Stimulated activated CD8-positive, alpha-beta memory T cell treated with anti-CD3 and anti-CD28 coated beads, Interleukin-7, amount 100 ng/mL, for 48 hours (primary cell): ENCODE results near the gene BNIP2.
"Not testable (repeated sequence)": the region's sequence is repeated elsewhere in the genome, so short reads cannot be mapped to it uniquely, and the experiment has no call there.

ENCODE experiments used
- DNase-seq, 2 donors: peaks; one replicate each; pipeline ENCODE4 v3.0.0-alpha.2; 2020; ENCODE audit warnings: low read depth in 1 of 2; ENCODE audit errors: extremely low read depth in 1 of 2

BNIP2 gene, protein sequence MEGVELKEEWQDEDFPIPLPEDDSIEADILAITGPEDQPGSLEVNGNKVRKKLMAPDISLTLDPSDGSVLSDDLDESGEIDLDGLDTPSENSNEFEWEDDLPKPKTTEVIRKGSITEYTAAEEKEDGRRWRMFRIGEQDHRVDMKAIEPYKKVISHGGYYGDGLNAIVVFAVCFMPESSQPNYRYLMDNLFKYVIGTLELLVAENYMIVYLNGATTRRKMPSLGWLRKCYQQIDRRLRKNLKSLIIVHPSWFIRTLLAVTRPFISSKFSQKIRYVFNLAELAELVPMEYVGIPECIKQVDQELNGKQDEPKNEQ

GRCh38 chr15:59688782-59689625, at the start of gene BNIP2:
Gene BNIP2 (minus strand): TSS chr15:59689320. CDS start chr15:59682457, 6,863 bp downstream.
- DNase-seq, result peak; percentile 96 to 99

GRCh38 chr15:59738676-59739075, 49.6 kb upstream of the BNIP2 start:
- no peak for DNase-seq

DNA sequence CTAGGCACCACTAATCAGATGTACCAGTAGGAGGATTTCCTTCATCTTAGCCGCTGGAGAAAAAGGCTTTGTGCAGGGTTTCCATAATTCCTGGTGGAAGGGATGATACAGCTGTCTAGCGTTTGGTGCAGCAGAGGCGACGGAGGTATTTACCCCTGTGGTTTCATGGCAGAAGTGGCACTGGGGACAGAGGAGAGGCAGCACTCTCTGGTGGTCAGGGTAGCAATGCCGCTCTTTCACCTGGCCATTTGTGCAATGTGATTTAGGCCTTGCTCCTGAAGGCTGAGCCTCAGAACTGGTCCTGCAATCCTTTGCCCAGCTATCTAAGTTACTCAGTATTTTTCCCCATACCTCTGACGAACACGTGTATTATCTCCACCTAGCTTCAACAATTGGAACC, 47.1 kb upstream of the BNIP2 start:
- DNase-seq, result no peak

DNA sequence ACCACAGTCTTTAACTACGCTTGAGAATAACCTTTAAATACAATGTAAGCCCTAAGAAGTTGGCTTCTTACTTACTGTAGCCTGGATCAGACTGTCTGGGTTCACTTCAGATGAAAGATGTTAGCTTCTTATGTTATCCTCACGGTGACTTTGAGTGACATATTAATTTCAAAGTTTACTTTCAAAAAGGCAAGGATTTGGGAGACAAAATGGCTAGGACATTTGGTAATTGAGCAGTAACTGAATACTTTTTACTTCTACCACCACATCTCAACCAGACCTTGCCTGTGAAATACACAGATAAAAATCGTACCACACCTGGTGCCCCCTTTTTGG, 36.0 kb upstream of the BNIP2 start:
- no peak for DNase-seq

- DNase-seq, result no peak
Measured at GRCh38 chr15:59723687-59724346, 34.7 kb upstream of the BNIP2 start.

- DNase-seq, result no peak
Measured at GRCh38 chr15:59722476-59722875, 33.4 kb upstream of the BNIP2 start.

- DNase-seq, result no peak
Measured at GRCh38 chr15:59722037-59722436, 32.9 kb upstream of the BNIP2 start.

DNA sequence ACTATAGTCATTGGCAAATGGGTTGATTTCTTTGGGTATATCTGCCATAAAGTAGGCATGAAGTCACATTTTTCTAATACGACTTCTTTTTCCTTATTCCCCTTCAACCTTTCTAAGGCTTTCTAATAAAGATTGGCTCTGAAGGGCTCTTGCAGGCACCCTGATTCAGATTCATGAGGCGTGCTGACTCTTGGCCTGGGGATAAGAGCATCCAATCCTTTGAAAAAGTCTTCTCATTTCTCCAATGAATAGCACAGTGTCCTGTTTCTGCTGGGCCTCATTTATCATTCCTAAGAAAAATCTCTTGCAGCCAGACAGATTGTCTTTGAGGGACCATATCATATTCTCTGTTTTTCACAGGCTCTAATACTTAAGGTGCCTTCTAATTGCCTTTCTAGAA, 32.3 kb upstream of the BNIP2 start:
- DNase-seq, result no peak

- DNase-seq, result no peak
Measured at GRCh38 chr15:59713177-59713576, 24.1 kb upstream of the BNIP2 start.

DNA sequence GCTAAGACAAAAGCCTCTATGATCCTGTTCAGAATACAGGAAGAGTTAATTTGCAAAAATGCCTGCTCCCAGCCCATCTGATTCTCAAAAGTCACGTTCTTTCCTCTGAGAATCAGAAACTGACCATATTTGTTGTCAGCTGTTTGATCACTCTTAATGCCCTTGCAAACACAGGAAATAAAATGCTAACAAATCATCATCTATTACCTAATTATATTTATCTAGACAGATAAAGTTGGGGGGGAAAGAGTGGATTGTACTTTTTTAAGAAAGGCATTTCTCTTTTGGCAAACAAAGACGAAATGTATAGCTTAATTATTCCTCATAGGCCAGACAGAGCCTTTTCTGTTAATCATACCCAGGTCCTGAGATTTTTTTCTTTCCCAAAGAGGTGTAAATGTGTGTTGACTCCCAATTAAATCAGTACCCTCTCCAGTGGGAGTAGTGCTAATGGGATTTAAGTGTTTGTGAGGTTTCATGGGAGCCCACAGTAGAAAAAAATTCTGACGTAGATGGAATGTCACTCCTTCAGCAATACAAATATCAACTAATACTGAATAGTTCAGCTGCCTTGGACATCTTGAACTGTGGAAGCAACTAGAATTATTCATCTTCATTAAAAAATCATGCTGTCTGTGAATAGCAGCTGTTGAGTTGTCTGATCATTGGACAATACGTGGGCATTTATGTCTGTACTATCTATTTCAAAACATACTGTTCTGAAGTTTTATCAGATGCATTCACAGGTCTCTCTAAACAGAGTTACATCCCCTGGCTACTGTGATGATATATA, 22.5 kb upstream of the BNIP2 start:
- DNase-seq, result no peak

DNA sequence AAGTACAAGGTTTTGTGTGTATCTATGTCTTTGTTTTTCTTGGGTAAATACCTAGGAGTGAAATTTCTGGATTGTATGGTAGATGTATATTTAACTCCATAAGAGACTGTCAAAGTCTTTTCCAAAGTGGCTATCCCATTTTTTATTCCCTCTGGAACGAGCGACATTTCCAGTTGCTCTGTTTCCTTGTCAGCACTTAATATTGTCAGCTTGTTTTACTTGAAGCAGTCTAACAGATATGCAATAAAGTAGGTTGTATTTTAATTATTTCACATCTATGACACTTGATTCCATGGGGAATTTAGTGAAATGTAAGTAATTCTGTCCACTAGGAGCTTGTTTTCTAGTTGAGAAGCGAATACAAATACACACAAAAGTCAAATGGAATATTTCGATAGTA, 18.5 kb upstream of the BNIP2 start:
- no peak for DNase-seq

DNA sequence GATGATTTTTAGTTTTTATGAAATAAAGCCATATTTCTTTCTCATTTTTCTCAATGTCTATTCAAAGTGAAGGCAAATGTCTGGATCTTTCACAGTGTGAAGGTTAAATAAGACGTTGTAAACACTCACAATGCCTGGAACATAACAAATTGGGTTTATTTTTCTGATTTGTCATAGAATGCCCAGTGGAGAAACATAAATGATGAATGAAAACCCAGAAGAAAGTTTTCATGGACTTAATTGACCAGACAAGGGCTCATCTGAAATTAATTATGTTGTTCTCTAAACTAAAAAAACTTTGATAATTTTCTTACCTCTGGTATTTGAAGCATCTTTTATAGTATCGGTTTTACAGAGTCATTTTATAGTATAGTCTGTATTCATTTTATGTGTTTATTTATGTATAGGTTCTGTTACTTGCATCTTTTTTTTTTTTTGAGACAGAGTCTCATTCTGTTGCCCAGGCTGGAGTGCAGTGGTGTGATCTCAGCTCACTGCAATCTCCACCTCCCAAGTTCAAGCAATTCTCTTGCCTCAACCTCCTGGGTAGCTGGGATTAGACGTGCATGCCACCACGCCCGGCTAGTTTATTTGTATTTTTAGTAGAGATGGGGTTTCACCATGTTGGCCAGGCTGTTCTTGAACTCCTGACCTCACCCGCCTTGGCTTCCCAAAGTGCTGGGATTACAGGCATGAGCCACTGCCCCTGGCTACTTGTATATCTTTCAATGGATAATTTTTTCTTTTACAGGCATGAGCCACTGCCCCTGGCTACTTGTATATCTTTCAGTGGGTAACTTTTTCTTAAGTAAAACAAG, 15.1 kb upstream of the BNIP2 start:
- no peak for DNase-seq

DNA sequence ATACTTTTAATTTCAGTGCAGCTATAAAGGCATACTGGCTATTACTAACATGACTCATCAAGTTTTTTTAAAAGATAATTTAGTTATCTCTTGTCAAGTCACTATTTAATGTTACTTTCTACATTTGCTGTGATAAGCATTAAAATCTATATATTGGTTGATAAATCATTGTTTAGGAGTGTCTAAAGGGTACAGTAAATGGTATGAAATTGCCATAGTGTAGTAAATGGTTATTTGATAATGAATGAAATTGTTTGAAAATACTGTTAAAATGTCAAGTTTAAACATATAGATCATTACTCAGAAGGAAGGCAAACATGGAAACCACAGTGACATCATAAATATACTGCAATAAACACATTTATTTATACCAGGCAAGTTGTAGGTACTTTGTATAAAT, 13.2 kb upstream of the BNIP2 start:
- DNase-seq, result no peak

DNA sequence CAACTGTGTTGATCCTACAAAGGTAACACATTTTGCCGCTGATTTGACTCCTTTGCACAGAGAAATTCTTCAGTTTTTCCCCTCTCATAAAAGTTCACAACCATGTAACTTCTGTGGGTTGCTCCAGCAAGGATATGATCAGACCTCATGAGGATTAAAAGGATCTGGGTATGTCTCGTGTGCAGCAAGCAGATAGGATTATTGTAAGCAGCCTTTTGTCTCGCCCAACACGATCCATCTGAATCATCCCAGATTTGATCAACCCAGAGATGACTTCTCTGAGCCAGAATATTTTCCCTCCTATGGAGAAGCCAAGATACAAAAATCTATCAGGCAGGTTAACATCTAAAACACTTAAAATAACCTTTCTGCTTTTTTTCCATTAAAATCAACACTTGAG, 12.8 kb upstream of the BNIP2 start:
- DNase-seq, result no peak

GRCh38 chr15:59699810-59700431, 10.8 kb upstream of the BNIP2 start:
- DNase-seq, result no peak

DNA sequence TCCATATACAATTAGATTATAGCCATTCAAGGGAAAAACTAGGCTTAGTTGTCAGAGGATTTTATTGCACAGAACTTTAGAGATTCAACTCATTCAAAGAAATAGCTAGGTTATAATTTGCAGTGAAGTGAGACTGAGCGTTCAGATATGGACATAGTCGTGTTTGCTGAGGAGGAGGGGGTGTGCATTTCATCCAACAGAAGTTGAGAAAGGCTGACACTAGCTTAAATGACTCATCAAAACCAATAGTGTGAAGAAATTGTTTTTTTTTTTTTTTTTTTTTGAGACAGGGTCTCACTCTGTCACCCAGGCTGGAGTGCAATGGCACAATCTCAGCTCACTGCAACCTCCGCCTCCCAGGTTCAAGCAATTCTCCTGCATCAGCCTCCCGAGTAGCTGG, 8.9 kb upstream of the BNIP2 start:
- DNase-seq, result not testable (repeated sequence)

DNA sequence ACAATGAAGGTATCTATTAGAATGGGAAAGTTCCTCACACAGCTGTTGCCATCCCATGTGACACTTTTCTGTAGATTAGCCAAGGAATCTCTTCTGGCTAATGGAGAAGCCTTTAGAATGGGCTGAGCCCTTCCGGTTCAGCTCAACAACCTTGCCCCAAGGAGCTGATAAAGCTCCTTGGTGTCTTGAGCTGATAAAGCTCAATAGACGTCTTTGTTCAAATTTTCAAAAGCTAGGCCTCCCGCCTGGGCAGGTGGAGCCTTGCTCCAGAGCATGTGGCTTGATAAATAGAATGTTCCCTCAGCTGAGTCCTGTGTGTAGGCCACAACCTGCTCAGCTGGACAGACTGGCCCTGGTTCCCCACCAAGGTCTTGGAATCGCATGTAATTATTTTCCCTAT, 7.2 kb upstream of the BNIP2 start:
- no peak for DNase-seq

- DNase-seq, result no peak
Measured at GRCh38 chr15:59694779-59695178, 5.7 kb upstream of the BNIP2 start.

- no peak for DNase-seq
Measured at GRCh38 chr15:59691194-59691805, 2.2 kb upstream of the BNIP2 start.
